ENCODE results near the gene EGLN3. TPM values are rescaled to one million over a fixed set of nuclear protein-coding genes. Genes with fewer than 3 reads are reported as not detected.

EGLN3 gene
- total and polyA plus RNA-seq, 2 of the 13 experiments (the other 11 are each of a cell fraction or from before 2014, with no cell fraction given), result 0.18 to 27.3 TPM

GRCh38 chr14:33929799-33930408, 21.0 kb downstream of the EGLN3 start:
- no peaks in the 10 kb centered on the region for H3K27me3 ChIP-seq (ENCODE audit: control insufficient read depth in 1 of 2, insufficient read depth in 2 of 2, low read length in 2 of 2)
- H3K27ac ChIP-seq (ENCODE audit: extremely low read length, insufficient read depth, low read length), result no peak overlapping the region
- FAIRE-seq (no peak), DNase-seq (ENCODE audit: low spot score) (no peak), ATAC-seq (no peak)
- no peaks in the 10 kb centered on the region; a peak in 1 of 5 replicates for H3K36me3 ChIP-seq (replicated peaks in 1 of 2; ENCODE audit: control insufficient read depth in 1 of 2, insufficient read depth in 2 of 2, low read length in 2 of 2)
- H3K9me3 ChIP-seq (ENCODE audit: low read length), result no peaks in the 10 kb centered on the region
- no peak overlapping the region for H3K9ac ChIP-seq (ENCODE audit: insufficient read depth, low read depth, low read length)
- CTCF ChIA-PET (ENCODE audit: low intra/inter-chr PET ratio, low total read pairs), result no interaction called here
- no peaks in the 10 kb centered on the region for H3K79me2 ChIP-seq (ENCODE audit: insufficient read depth, low read length)
- H2AFZ ChIP-seq (ENCODE audit: low read length), result no peak overlapping the region
- H3K4me3 ChIP-seq (replicated peaks in 1 of 3; ENCODE audit: insufficient read depth in 1 of 3, low read depth in 2 of 3, low read length in 3 of 3), result no peak overlapping the region
- POLR2A ChIA-PET, result no interaction called here
- no peaks in the 10 kb centered on the region; the same call in 1 of the 2 replicates for H4K20me1 ChIP-seq (ENCODE audit: insufficient read depth, low read length)
- peaks cover 6% of the 10 kb centered on the region; the same call in 1 of the 2 replicates for H3K4me1 ChIP-seq (ENCODE audit: insufficient read depth, low read length)
- intact Hi-C loops (cut with micrococcal nuclease; ENCODE audit: unreplicated experiment) (no loop called here), in situ Hi-C loops (cut with HindIII; ENCODE audit: extremely low pct_ligation_motif_present, low pct_unique_long_range_greater_than_20kb) (no loop called here)
- no TSS peak for BruUV-seq (replicated peaks)
- 37% methylated on average over 2 of the region's 2 CpGs for WGBS (ENCODE audit: low lambda C conversion rate)
- TF ChIP-seq HDAC6 (IDR thresholded peaks at IDR 0.05; ENCODE audit: low read depth, low read length), result no peak
- TF ChIP-seq SMARCC2 (IDR thresholded peaks at IDR 0.05), result no peak
- TF ChIP-seq GABPA (IDR thresholded peaks at IDR 0.05; ENCODE audit: low read depth, low read length), result no peak
- no peak for TF ChIP-seq GABPA (CRISPR knock-in tag; IDR thresholded peaks at IDR 0.05; ENCODE audit: low read depth)
- TF ChIP-seq MXD3 (CRISPR knock-in tag; IDR thresholded peaks at IDR 0.05), result no peak
- TF ChIP-seq CENPBD1 (CRISPR knock-in tag; IDR thresholded peaks at IDR 0.05; ENCODE audit: borderline replicate concordance, low read depth), result no peak
- no peak for TF ChIP-seq MNT (IDR thresholded peaks at IDR 0.05)
- no peak for TF ChIP-seq DBP (CRISPR knock-in tag; IDR thresholded peaks at IDR 0.05; ENCODE audit: not compliant biosample characterization)
- no peak for TF ChIP-seq NFAT5 (CRISPR knock-in tag; IDR thresholded peaks at IDR 0.05)
- TF ChIP-seq POLR2AphosphoS2 (IDR thresholded peaks at IDR 0.05; ENCODE audit: low read depth, low read length), result no peak
- no peak for TF ChIP-seq HOXA3 (CRISPR knock-in tag; IDR thresholded peaks at IDR 0.05)
- no peak for TF ChIP-seq ZKSCAN1 (IDR thresholded peaks at IDR 0.05; ENCODE audit: low read length)
- TF ChIP-seq ZNF317 (CRISPR knock-in tag; IDR thresholded peaks at IDR 0.05), result no peak
- no peak for TF ChIP-seq ZNF367 (CRISPR knock-in tag; IDR thresholded peaks at IDR 0.05; ENCODE audit: borderline replicate concordance)
- H3K4me2 ChIP-seq (ENCODE audit: low read depth, low read length), result no peak overlapping the region
